ENCODE data around the gene ZSCAN1. TPM values are rescaled to one million over a fixed set of nuclear protein-coding genes. Genes with fewer than 3 reads are reported as not detected.

Gene ZSCAN1
- total and polyA plus RNA-seq, 4 donors, result 0.30 to 1.7 (median 0.88) TPM

- Histone ChIP-seq H3K4me1 (ENCODE audit: control insufficient read depth in 5 of 5, insufficient read depth in 5 of 5, low read length in 5 of 5) (peaks cover 4 to 24% (median 14%) of the 10 kb centered on the region in 5 donors), H3K27ac (ENCODE audit: low read depth in 1 of 2, low read length in 1 of 2) (peak overlapping the region; percentile 91), H3K9me3 (ENCODE audit: control insufficient read depth in 4 of 4, insufficient read depth in 3 of 4, low read length in 3 of 4) (peaks cover 0 to 48% (median 7%) of the 10 kb centered on the region in 4 donors), H3K9ac (ENCODE audit: insufficient read depth in 1 of 2, low read length in 2 of 2) (peak overlapping the region; percentile 94 to 98), H3K4me3 (peak overlapping the region; percentile 94), H3K36me3 (ENCODE audit: control insufficient read depth in 4 of 4, insufficient read depth in 4 of 4, low read length in 4 of 4) (peaks cover 5 to 68% (median 42%) of the 10 kb centered on the region in 4 donors), H3K27me3 (ENCODE audit: control insufficient read depth in 3 of 3, insufficient read depth in 3 of 3, low read length in 2 of 3) (no peaks in the 10 kb centered on the region)
- no peak for TF ChIP-seq CTCF (IDR thresholded peaks at IDR 0.05; ENCODE audit: control extremely low read depth, extremely low read depth)
- WGBS, 2 donors, result 2 to 7% methylated on average over 23 of the region's 23 CpGs
- ATAC-seq (ENCODE audit: insufficient read depth, low FRiP score) (no peak), DNase-seq (peak; percentile 53 to 61 (median 58))
These were observed 31.9 kb upstream of the ZSCAN1 start for GRCh38 chr19:58001895-58002369.

- peak; percentile 100 for ATAC-seq (ENCODE audit: insufficient read depth, low FRiP score)
- 0 to 1% methylated on average over 88 to 91 of the region's 91 CpGs for WGBS, 2 donors
- peaks cover 4 to 24% (median 14%) of the 10 kb centered on the region in 5 donors for H3K4me1 ChIP-seq (ENCODE audit: control insufficient read depth in 5 of 5, insufficient read depth in 5 of 5, low read length in 5 of 5)
- no peak for TF ChIP-seq CTCF (IDR thresholded peaks at IDR 0.05; ENCODE audit: control extremely low read depth, extremely low read depth)
- H3K4me3 ChIP-seq, result peak within 1 kb of the TSS; percentile 94
- peaks cover 0 to 52% (median 7%) of the 10 kb centered on the region in 4 donors for H3K9me3 ChIP-seq (ENCODE audit: control insufficient read depth in 4 of 4, insufficient read depth in 3 of 4, low read length in 3 of 4)
- H3K27me3 ChIP-seq (ENCODE audit: control insufficient read depth in 3 of 3, insufficient read depth in 3 of 3, low read length in 2 of 3), result no peaks in the 10 kb centered on the region
- peak; percentile 89 to 95 (median 89) for DNase-seq
- H3K36me3 ChIP-seq (ENCODE audit: control insufficient read depth in 4 of 4, insufficient read depth in 4 of 4, low read length in 4 of 4), result peaks cover 9 to 64% (median 42%) of the 10 kb centered on the region in 4 donors
- peak within 1 kb of the TSS; percentile 91 for H3K27ac ChIP-seq (ENCODE audit: low read depth in 1 of 2, low read length in 1 of 2)
- H3K9ac ChIP-seq (ENCODE audit: insufficient read depth in 1 of 2, low read length in 2 of 2), result peak within 1 kb of the TSS; percentile 94 to 98
These were observed 31.2 kb upstream of the ZSCAN1 start, which contains the start of gene ZNF606 for GRCh38 chr19:58002384-58003173. Gene ZNF606 (minus strand): TSS chr19:58002820. CDS start chr19:58001319, 1,501 bp downstream.

- H3K4me3 ChIP-seq, result peak overlapping the region; percentile 94
- peak overlapping the region; percentile 84 to 94 for H3K9ac ChIP-seq (ENCODE audit: insufficient read depth in 1 of 2, low read length in 2 of 2)
- 24 to 28% methylated on average over 31 of the region's 31 CpGs for WGBS, 2 donors
- peak overlapping the region; percentile 48 to 91 for H3K27ac ChIP-seq (ENCODE audit: low read depth in 1 of 2, low read length in 1 of 2)
- H3K27me3 ChIP-seq (ENCODE audit: control insufficient read depth in 3 of 3, insufficient read depth in 3 of 3, low read length in 2 of 3), result no peaks in the 10 kb centered on the region
- peaks cover 9 to 57% (median 39%) of the 10 kb centered on the region in 4 donors for H3K36me3 ChIP-seq (ENCODE audit: control insufficient read depth in 4 of 4, insufficient read depth in 4 of 4, low read length in 4 of 4)
- DNase-seq, result no peak
- peaks cover 4 to 24% (median 14%) of the 10 kb centered on the region in 5 donors for H3K4me1 ChIP-seq (ENCODE audit: control insufficient read depth in 5 of 5, insufficient read depth in 5 of 5, low read length in 5 of 5)
- H3K9me3 ChIP-seq (ENCODE audit: control insufficient read depth in 4 of 4, insufficient read depth in 3 of 4, low read length in 3 of 4), result peaks cover 0 to 56% (median 6%) of the 10 kb centered on the region in 4 donors
- no peak for TF ChIP-seq CTCF (IDR thresholded peaks at IDR 0.05; ENCODE audit: control extremely low read depth, extremely low read depth)
- no peak for ATAC-seq (ENCODE audit: insufficient read depth, low FRiP score)
These were observed 30.5 kb upstream of the ZSCAN1 start for GRCh38 chr19:58003174-58003828.

Measured in lung (tissue), 12 donors.